HTR-8/SVneo (cell line): Measurements from ENCODE around the gene MCEMP1.

ENCODE experiments used
- DNase-seq: peaks from one replicate; pipeline ENCODE4 v3.0.0; 2011; ENCODE audit warnings: low spot score, mixed read lengths; ENCODE audit not compliant: insufficient read length
- FAIRE-seq: peaks from 2 replicates; lab custom pipeline; 2011; peaks lifted over from hg19 to GRCh38; lab: Jason Lieb, UNC

The MCEMP1 gene

DNA sequence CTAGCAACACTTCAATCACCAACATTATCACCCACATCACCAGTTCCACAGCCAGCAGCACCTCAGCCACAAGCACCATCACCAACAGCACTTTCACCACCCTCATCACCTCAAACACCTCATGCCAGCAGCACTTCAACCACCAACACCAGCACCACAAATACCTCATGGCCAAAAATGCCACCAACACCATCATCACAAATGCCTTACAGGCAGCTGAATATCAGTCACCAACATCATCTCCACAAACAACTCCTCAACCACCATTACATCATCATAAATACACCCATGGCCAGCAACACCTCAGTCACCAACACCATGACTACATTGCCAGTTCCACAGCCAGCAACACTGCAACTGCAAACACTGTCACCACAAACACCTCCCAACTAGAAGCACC is 14.6 kb downstream of the MCEMP1 start:
- no peak for FAIRE-seq
- no peak for DNase-seq

DNA sequence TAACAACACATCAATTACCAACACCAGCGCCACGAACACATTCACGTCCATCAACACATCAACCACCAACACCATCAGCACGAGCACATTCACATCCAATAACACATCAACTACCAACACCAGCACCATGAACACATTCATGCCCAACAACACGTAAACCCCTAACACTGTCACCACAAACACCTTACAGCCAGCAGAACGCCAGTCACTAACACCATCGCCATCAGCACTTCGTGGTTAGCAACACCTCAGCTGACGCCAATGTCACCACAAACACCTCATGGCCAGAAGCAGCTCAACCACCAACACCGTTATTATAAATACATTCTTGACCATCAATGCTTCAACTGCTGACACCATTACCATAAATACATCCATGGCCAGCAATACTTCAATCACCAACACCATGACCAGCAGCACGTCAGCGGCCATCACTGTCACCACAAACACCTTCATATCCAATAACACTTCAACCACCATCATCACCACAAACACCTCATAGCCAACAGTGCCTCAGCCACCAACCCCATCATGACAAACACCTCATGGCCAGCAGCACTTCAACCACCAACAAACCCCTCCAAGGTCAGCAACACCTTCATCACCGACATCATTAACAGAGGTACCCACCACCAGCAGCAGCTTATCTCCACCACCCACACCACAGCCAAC is 15.7 kb downstream of the MCEMP1 start:
- DNase-seq (no peak), FAIRE-seq (no peak)

DNA sequence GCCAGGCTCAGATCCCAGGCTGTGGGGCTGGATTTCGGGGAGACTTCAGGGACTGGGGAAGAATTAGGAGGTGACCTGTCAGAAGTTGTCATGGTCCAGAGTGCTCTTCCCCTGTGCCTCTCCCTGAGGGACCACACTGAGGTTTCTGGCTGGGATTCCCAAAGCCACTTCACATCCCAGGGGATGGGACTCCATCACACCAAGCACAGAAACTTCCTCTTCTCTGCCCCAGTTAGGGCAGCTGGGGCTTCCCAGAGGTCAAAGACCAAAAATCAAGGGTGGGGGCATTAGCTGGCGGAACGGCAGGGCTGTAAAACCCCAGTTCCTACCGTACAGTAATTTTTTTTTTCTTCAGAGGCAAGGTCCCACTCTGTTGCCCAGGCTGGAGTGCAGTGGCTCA is 17.6 kb downstream of the MCEMP1 start:
- FAIRE-seq, result no peak
- no peak for DNase-seq

DNA sequence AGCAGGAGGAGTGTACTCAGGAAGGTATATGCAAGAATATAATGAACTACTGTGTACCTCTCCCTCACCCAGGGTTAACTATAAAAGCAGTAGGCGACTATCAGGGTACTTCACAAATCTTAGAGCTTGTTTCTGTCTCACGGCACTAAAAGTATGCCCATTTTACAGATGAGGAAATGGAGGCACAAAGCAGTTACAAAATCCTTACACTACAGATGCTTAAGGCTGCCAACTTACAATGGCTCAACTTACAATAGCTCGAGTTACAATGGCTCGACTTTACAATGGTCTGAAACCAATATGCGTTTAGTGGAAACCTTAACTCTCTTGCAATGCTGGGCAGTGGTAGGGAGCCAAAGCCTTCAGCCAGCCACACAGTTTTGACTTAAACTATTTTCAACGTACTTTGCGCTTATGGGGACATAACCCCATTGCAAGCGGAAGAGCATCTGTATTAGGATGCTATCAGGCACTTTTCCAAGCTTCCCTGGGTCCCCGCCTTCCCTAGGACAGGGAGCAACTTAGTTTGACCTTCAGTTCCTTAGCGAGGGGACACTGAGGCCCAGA is 20.9 kb downstream of the MCEMP1 start:
- no peak for FAIRE-seq
- no peak for DNase-seq

DNA sequence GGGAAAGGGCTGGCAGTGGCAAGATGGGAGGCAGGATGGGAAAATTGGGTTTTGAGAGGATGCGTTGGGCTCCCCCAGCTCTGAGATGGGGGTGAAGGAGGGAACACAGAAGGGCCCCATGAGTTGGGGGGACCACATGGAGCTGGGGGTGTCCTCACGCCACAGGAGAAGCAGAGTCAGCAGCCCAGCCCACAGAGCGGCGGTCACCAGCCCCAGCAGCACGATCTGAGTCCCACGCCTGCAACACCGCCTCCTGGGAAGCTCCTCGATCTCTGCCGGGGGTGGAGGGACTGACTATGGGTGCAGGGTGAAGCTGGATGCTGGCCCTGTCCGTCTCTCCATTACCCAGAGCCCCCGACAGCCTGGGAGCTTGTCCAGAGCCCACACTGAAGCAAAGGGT is 21.7 kb downstream of the MCEMP1 start:
- FAIRE-seq (no peak), DNase-seq (no peak)

DNA sequence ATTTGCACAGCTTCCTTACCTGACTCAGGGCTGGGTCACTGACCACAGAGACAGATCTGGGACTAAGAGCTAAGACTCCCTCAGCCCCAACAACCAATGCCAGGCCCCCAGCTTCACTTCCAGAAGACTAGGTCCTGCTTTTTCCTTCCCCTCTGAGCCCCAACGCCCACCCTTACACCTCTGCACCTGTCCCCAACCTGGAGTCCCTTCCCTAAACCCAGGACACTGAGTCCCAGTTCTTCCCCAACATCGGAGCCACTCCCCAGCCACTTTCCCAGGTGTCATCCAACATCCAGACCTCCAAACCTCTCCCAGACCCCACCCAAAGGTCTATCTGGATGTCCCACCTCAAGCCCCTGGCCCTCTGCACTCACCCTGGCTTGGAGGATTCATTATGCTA is 22.1 kb downstream of the MCEMP1 start:
- DNase-seq, result no peak
- FAIRE-seq, result no peak

DNA sequence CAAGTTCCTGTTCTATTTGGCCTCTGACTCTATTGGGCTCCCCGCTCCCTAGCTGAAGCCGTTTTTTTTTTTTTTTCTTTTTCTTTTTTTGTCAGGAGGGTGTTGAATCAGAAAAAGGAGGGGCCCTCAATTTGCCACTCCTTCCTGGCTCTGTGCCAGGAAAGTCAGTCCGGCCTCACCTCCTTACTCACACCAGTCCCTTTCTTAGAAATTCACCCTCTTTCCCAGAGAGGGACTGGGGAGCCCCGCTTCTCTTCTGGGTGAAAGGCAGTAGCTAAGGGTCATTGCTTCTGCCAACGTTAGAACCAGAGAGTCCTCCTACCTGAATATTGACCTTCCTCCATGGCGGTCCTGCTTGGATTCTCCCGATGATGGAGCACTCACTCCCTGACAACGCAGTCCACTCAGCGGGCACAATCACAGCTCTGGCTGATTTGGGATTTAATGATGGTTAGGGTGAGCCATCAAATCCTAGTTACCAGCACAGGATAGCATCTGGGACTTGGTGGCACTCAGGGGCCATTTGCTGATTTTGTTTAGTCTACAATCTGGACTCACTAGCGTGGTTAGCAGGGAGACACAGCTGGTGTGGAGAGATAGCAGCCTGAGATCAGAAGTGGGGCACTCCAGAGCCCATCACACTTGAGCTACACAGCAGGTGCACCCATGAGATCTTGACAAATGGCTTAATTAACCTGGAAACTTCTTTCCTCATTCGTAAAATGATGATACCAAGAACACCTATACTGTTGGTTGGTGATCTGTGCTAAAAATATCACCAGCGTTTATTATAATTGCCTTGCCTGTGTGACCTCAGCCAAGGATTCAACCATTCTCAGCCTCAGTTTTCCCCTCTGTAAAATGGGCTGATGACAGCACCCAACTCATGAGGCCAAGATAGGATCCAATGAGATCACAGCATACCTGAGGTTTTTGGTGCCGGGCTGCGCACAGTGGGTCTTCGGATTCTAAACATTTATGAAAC is 22.8 kb downstream of the MCEMP1 start:
- FAIRE-seq (no peak), DNase-seq (no peak)

DNA sequence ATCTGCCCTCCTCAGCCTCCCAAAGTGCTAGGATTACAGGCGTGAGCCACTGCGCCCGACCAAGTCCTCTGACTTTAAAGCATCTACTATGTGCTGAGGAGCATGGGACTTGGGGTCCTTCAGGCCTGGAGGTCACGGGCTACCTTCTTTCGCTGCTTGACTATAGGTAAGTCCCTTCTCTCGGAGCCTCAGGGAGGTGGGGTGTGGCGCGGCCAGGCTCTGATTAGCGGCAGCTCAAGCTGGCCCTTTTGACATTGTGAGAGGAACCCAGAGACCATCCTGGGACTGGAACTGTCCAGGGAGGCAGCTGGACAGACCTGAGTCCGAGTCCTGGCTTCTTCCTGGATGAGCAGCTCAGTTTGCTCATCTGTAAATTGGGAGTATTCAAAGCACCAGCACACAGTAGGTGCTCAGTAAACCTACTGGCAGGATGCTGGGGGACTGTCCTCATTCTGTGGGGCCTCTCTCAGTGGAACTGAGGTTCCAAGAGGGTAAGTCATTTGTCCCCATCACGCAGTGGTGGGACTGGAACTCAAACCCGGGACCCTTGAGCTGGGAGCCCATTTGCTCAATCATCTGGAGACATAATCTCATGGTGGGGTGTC is 24.3 kb downstream of the MCEMP1 start:
- DNase-seq, result no peak
- FAIRE-seq, result no peak

DNA sequence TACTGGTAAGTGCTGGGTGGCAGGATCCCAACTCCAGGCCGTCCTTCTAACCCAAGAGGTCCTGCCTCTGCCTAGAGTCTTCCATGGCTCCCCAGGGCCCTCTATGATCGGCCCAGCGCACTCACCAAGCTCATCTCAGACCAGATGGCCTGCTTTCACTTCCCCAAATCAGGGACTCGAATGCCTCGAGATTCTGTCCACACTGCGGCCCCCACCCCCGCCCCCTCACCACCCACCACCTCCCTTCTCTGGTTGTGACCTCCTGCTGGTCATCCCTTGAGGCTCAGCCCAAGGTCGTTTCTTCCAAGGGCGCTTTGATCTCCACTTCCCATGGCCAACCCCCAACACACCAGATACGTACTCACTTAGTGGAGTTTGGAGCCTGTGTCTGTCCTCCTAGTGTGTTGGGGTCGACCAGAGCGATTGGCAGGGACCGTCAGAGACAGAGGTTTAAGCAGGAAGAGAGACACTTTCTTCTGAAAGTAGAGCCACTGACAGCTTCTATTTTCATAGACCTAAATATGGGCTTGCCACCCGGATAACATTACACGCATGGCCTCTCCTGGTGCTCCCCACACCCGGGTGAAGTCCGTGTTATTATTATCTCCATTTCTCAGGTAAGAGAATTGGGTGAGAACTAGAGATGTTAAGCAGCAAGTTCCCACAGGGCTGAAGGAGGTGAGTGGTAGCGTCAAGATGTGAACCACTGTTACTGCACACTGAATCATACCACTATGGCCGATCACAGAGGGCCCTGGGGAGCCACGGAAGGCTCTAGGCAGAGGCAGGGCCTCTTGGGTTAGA is 25.0 kb downstream of the MCEMP1 start, which contains the start of gene FCER2:
Gene FCER2, minus strand, starts transcription at position 478 of the 804 bp plus-strand sequence. CDS start 2,371 bp downstream, outside the sequence.
- FAIRE-seq (no peak), DNase-seq (no peak)

DNA sequence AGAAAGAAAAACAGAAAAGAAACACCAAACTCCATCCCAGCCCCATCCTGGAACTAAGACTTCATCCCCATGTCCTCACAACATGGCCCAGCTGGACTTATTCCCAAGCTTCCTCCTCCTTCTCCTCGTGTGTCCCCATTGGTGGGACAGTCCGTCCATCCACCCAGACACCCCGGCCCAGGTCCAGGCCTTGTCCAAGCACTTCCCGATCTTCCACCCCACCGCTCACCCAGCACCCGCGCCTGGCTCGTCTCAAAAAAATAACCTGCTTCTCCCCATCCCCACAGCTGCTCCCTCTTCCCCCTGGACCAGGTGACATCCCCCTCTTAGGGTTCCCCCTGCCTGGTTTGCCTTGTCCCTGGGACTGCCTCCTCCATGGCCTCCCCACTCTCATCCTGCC is 26.4 kb downstream of the MCEMP1 start:
- DNase-seq (no peak), FAIRE-seq (no peak)

DNA sequence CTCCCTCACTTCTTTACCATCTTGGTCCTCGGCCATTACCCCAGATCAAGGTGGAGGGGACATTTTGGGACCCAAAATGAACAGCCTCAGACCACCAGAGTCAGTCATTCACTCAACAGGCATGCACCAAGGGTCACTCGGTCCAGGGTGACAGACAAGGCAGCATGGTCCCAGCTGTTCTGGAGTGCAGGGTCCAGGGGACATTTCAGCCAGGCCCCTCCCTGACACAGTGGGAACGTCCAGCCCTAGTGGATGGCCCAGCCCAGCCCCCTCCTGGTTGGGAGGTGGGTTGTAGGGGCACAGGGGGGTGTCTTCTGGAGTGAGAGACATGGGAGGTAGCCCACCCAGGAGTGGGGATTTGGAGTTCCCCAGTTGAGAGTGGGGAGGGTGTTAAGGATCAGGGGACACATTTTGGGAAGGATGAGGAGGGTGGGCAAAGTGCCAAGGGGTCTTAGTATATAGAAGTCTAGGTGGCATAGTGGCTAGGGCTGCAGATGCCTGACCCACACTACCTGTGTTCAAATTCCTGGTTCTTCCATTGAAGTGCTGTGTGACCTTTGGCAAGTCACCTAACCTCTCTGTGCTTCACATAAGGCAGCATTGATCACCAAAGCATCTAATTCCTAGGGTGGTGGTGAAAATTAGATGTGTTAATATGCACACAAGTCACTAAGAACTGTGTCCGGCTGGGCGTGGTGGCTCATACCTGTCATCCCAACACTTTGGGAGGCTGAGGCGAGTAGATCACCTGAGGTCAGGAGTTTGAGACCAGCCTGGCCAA is 27.6 kb downstream of the MCEMP1 start:
- FAIRE-seq (no peak), DNase-seq (no peak)

DNA sequence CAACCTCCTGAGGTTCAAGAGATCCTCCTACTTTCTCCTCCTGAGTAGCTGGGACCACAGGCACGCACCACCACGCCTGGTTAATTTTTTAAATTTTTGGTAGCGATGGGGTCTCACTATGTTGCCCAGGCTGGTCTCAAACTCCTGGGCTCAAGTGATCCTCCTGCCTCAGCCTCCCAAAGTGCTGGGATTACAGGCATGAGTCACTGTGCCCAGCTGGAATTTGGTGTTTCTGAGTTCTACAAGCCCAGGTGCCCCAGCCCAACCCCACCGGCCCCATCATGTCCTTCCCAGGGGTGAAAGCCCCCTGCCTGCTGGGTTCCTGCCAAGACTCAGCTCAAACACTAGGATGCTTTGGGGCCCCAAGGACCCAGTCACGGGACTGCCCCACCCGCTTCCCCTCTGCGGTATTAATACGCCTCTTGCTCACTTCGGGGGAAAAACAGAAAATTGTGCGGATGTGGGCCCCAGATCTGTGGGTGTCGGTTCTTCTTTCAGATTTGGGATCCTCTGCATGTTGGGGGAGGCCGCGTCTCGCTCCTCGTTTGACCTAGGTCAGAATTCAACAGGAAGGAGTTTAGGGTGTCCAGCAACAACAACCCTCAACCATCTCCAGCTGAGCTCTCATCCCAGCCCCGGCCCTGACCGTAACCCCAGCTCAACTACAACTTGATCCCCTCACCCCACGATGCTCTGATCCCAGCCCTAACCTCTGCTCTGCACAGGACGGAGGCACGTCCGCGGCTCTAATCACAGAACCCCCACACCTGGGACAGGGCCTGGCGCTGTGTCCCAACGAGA is 28.7 kb downstream of the MCEMP1 start:
- FAIRE-seq, result no peak

DNA sequence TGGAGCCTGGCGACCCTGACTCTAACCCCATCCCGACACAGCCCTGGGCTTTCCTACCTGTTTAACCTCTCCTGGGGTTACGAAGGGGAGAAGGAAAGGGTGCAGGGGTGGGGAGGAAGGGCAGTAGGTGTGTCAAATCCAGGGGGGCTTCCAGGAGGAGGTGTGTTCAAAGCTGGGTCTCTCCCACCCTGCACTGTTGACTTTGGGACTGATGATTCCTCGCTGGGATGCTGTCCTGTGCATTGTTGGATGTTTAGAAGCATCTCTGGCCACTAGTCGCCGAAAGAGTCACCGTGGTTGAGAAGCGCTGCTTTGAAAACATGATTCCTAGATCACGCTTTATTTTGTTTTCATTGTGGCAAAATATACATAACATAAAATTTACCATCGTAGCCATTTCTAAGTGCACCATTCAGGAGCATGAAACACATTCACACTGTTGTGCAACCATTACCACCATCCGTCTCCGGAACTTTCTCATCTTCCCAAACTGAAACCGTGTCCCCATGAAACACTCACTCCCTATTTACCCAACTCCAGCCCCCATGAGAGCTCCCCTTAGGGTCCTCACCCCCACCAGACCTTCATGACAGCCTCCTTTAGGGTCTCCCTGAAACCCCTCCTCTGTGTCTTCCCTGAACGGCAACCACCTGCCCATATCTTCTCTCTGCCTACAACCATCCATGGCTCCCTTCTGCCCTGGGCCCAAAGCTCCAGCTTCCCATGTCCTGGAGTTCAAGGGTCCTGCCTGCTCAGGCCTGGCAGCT is 29.5 kb downstream of the MCEMP1 start:
- FAIRE-seq (no peak), DNase-seq (no peak)

More for the DNA sequence above, 28.7 kb downstream of the MCEMP1 start:
- DNase-seq, result no peak

DNA sequence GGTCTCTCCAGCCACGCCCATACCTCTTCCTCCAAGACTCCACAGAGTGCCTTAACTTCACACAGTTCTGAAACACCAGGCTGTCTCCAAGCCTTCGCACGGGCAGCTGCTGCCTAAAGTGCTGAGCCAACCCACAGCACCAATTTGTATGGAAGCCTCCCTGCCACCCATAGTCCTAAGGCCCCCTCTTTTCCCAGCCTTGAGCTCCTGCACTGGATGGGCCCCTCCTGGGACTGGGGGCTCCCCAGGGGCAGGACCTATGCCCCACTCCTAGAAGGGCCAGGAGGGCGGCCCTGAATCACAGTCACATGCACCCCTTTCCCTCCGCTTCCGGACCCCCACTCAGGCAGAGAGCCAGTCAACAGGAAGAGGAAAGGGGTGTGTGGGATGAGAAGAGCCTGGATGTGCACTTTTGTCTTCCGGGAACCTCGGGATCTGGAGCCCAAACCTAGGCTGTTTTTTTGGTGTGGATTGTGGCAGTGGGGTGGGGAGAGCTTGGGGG is 30.1 kb downstream of the MCEMP1 start:
- DNase-seq (no peak), FAIRE-seq (no peak)

DNA sequence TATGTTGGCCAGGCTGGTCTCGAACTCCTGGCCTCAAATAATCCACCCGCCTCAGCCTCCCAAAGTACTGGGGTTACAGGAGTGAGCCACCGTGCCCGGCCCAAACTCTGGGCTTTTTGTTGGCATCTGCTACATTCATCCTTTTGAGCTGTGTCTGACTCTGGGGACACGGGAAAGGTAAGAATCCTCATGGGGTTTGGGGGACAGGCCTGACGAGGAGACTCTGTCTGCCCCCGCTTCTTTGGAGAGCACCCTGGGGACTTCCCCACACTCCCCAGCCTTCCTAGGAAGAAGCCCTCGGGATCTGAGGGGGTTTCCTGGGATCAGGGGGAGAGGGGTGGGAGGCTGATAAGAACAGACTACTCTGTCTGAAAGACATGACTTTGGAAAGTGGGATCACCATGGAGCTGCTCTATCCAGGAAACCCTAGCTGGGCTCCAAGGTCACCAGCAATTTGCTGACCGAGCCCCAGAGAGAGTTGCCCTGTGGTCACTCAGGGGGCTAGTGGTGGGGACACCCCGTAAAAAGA is 33.1 kb downstream of the MCEMP1 start:
- FAIRE-seq (no peak), DNase-seq (no peak)

DNA sequence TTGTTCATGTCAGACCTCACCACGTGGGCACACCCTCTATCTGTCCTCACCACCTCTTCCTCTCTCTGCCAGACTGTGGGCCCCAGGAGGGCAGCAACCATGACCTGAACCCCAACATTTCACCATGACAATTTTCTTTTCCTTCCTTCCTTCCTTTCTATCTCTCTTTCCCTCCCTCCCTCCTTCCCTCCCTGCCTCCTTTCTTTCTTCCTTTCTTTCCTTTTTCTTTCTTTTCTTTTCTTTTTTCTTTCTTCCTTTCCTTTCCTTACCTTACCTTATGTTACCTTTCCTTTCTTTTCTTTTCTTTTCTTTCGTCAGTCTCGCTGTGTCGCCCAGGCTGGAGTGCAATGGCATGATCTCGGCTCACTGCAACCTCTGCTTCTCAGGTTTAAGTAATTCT is 33.7 kb downstream of the MCEMP1 start:
- no peak for FAIRE-seq
- no peak for DNase-seq

DNA sequence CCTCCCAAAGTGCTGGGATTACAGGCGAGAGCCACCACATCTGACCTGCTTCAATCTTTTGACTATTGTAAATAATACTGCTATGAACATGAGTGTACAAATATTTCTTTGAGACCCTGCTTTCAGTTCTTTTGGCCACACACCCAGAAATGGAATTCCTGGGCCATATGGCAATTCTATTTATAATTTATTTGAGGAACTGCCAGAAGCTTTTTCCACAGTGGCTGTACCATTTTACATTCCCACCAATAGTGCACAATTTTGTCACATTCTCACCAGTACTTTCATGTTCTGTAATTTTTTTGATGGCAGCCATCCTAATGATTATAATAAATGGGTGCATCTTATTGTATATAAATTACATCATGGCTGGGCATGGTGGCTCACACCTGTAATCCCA is 38.8 kb downstream of the MCEMP1 start:
- FAIRE-seq (no peak), DNase-seq (no peak)
